ENCODE measurements around the gene MYL6.

MYL6 gene

GRCh38 chr12:56157201-56158028 lies 744 bp upstream of the MYL6 start:
- H3K4me3 ChIP-seq (replicated peaks; ENCODE audit: low read depth, low read length), result peak overlapping the region; percentile 96
- DNase-seq (ENCODE audit: extremely low read depth, low read depth), result peak; percentile 73
- TF ChIP-seq, protein P1, sequence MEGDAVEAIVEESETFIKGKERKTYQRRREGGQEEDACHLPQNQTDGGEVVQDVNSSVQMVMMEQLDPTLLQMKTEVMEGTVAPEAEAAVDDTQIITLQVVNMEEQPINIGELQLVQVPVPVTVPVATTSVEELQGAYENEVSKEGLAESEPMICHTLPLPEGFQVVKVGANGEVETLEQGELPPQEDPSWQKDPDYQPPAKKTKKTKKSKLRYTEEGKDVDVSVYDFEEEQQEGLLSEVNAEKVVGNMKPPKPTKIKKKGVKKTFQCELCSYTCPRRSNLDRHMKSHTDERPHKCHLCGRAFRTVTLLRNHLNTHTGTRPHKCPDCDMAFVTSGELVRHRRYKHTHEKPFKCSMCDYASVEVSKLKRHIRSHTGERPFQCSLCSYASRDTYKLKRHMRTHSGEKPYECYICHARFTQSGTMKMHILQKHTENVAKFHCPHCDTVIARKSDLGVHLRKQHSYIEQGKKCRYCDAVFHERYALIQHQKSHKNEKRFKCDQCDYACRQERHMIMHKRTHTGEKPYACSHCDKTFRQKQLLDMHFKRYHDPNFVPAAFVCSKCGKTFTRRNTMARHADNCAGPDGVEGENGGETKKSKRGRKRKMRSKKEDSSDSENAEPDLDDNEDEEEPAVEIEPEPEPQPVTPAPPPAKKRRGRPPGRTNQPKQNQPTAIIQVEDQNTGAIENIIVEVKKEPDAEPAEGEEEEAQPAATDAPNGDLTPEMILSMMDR (IDR thresholded peaks at IDR 0.05; ENCODE audit: low read depth, low read length, missing control alignments), result peak; percentile 70

GRCh38 chr12:56158926-56159461 lies 835 bp downstream of the MYL6 start:
- DNase-seq (ENCODE audit: extremely low read depth, low read depth), result no peak
- TF ChIP-seq, protein P1 (IDR thresholded peaks at IDR 0.05; ENCODE audit: low read depth, low read length, missing control alignments), result no peak
- peak overlapping the region; percentile 96 for H3K4me3 ChIP-seq (replicated peaks; ENCODE audit: low read depth, low read length)

DNA sequence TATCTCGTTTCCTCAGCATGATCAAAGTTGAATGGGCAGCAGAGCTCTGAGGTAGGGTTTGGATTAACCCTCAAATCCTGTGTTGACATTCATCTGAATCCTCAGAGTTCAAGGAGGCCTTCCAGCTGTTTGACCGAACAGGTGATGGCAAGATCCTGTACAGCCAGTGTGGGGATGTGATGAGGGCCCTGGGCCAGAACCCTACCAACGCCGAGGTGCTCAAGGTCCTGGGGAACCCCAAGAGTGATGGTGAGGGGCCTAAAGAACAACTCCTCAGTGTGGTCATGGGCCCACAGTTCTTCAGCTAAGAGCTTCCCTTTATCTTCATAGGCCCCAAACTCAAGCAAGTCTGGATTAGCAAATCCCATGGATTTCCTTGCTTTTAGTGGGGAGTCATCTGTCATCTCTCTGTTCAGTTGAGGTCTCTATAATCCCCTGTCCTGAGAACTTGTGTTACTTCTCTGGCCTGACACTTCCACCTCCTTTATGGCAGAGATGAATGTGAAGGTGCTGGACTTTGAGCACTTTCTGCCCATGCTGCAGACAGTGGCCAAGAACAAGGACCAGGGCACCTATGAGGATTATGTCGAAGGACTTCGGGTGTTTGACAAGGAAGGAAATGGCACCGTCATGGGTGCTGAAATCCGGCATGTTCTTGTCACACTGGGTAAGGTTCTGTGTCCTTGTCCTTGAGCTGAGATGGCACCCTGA lies 1.5 kb downstream of the MYL6 start:
- peak overlapping the region; percentile 96 for H3K4me3 ChIP-seq (replicated peaks; ENCODE audit: low read depth, low read length)
- no peak for DNase-seq (ENCODE audit: extremely low read depth, low read depth)
- TF ChIP-seq, protein P1 (IDR thresholded peaks at IDR 0.05; ENCODE audit: low read depth, low read length, missing control alignments), result no peak

DNA sequence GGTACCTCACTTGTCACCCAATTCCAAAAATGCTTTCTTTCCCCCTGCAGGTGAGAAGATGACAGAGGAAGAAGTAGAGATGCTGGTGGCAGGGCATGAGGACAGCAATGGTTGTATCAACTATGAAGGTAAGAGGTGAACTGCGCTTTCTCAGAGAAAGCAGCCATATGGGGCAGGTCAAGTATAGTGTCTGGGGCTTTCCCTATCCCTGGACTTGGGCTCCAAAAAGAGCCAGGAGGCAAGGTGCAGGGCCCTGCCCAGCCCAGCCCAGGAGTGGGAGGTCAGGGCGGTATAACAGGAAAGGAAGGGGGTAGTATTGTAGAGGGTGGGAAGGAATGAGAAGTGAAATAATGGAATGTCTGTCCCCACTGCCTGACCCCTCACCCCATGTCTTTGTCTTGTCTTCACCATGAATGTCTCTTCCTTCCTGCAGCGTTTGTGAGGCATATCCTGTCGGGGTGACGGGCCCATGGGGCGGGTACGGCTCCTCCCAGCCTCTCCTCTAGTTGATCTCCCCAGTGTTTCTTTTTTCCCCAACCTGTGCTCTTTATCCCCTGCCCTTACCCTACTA lies 2.1 kb downstream of the MYL6 start:
- no peak for DNase-seq (ENCODE audit: extremely low read depth, low read depth)
- TF ChIP-seq, protein P1 (IDR thresholded peaks at IDR 0.05; ENCODE audit: low read depth, low read length, missing control alignments), result no peak
- peak overlapping the region; percentile 96 for H3K4me3 ChIP-seq (replicated peaks; ENCODE audit: low read depth, low read length)

- H3K4me3 ChIP-seq (replicated peaks; ENCODE audit: low read depth, low read length), result peak overlapping the region; percentile 96
- TF ChIP-seq, protein P1 (IDR thresholded peaks at IDR 0.05; ENCODE audit: low read depth, low read length, missing control alignments), result no peak
- DNase-seq (ENCODE audit: extremely low read depth, low read depth), result no peak
Measured at GRCh38 chr12:56160894-56161689, 2.9 kb downstream of the MYL6 start.

Measured in HFF-Myc (cell line).